RWPE2 (cell line): ENCODE data around the gene ADAR.

Experiments used
- ATAC-seq: fragments of 200-7000 bp; cut with Tn5 transposase; 3 replicates; pipeline ENCODE4 v1.9.1; 2021; ENCODE audit warnings: low read depth
- DNase-seq: peaks from one replicate; pipeline ENCODE4 v3.0.0-alpha.2; 2020; ENCODE audit warnings: low spot score
- H3K27ac ChIP-seq: fragments of 450-650 bp; 2 replicates; pipeline ENCODE4 v1.5.1; 2017; ENCODE audit warnings: mild to moderate bottlenecking; ENCODE audit not compliant: poor library complexity, severe bottlenecking
- H3K27me3 ChIP-seq: fragments of 250-450 bp; sonication (Bioruptor Pico); 2 replicates; pipeline ENCODE4 v1.5.1; 2021; ENCODE audit warnings: mild to moderate bottlenecking, moderate library complexity; ENCODE audit not compliant: insufficient read depth, poor library complexity, severe bottlenecking
- H3K36me3 ChIP-seq: fragments of 250-450 bp; sonication (Bioruptor Pico); 2 replicates; pipeline ENCODE4 v1.5.1; 2020; ENCODE audit warnings: low read depth, mild to moderate bottlenecking, moderate library complexity
- H3K4me1 ChIP-seq: fragments of 250-450 bp; sonication (Bioruptor Pico); 2 replicates; pipeline ENCODE4 v1.5.1; 2021; ENCODE audit warnings: mild to moderate bottlenecking, moderate library complexity; ENCODE audit not compliant: insufficient read depth, poor library complexity, severe bottlenecking
- H3K4me3 ChIP-seq: fragments of 250-450 bp; sonication (Bioruptor Pico); 2 replicates; pipeline ENCODE4 v1.5.1; 2021; ENCODE audit warnings: mild to moderate bottlenecking, moderate library complexity; ENCODE audit not compliant: severe bottlenecking
- H3K9me3 ChIP-seq: fragments of 250-450 bp; sonication (Bioruptor Pico); 2 replicates; pipeline ENCODE4 v1.5.1; 2021; ENCODE audit warnings: mild to moderate bottlenecking, moderate library complexity; ENCODE audit not compliant: severe bottlenecking
- CTCF ChIP-seq: fragments of 450-650 bp; IDR thresholded peaks from one replicate; pipeline ENCODE4 v1.5.1; 2017; ENCODE audit warnings: mild to moderate bottlenecking, moderate library complexity; ENCODE audit not compliant: poor library complexity, severe bottlenecking

The ADAR gene

GRCh38 chr1:154639876-154640275 is 31.9 kb upstream of the ADAR start:
- ATAC-seq, result no peak
- H3K4me1 ChIP-seq, result no peaks in the 10 kb centered on the region
- no peaks in the 10 kb centered on the region for H3K27me3 ChIP-seq
- no peak overlapping the region for H3K4me3 ChIP-seq
- no peaks in the 10 kb centered on the region for H3K36me3 ChIP-seq
- peaks cover 5% of the 10 kb centered on the region for H3K9me3 ChIP-seq
- H3K27ac ChIP-seq, result no peak overlapping the region
- no peak for TF ChIP-seq CTCF
- no peak for DNase-seq

GRCh38 chr1:154635171-154635570 is 27.2 kb upstream of the ADAR start:
- Histone ChIP-seq H3K27ac (no peak overlapping the region), H3K4me3 (no peak overlapping the region), H3K9me3 (peaks cover 4% of the 10 kb centered on the region), H3K4me1 (no peaks in the 10 kb centered on the region), H3K27me3 (peaks cover 5% of the 10 kb centered on the region), H3K36me3 (no peaks in the 10 kb centered on the region)
- no peak for TF ChIP-seq CTCF
- DNase-seq, result no peak
- ATAC-seq, result no peak

DNA sequence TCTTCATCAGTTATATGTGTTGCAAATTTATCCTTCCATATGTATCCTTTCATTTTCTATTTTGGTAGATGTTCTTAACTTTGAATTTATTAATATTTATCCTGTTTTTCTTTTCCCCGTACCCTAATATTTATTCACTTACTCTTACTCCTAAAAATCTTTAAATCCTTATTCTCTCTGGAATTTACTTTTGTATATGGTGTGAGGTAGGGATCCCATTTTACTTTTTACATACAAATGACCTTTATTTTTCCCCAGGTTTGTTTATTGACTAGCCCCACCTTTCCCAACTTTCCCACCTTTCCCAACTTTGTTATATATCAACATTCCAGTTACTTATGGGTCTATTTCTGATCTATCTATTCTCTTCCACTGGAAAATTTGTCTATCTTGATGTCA is 21.7 kb upstream of the ADAR start:
- Histone ChIP-seq H3K27me3 (peaks cover 5% of the 10 kb centered on the region), H3K4me1 (no peaks in the 10 kb centered on the region), H3K9me3 (no peaks in the 10 kb centered on the region), H3K36me3 (peaks cover 3% of the 10 kb centered on the region), H3K27ac (no peak overlapping the region), H3K4me3 (no peak overlapping the region)
- no peak for TF ChIP-seq CTCF
- no peak for ATAC-seq
- no peak for DNase-seq

- peaks cover 8% of the 10 kb centered on the region for H3K36me3 ChIP-seq
- H3K27ac ChIP-seq, result no peak overlapping the region
- DNase-seq (no peak), ATAC-seq (no peak)
- no peak overlapping the region for H3K4me3 ChIP-seq
- no peaks in the 10 kb centered on the region for H3K4me1 ChIP-seq
- H3K27me3 ChIP-seq, result peaks cover 5% of the 10 kb centered on the region
- no peaks in the 10 kb centered on the region for H3K9me3 ChIP-seq
- no peak for TF ChIP-seq CTCF
Measured at GRCh38 chr1:154629061-154629674, 21.2 kb upstream of the ADAR start.

DNA sequence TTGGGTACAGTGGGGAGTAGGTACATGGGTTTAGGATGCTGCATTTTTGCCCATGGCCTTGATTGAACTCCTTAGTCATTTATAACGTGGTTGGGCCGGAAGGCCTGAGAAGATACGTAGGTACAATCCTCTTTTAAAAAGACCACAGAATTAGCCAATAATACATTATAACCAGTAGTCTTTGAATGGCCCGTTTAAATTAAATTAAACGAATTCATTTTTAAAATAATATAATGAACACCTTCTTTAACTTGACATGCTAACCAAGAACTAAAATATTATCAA is 20.1 kb upstream of the ADAR start:
- H3K4me1 ChIP-seq, result no peaks in the 10 kb centered on the region
- H3K36me3 ChIP-seq, result peaks cover 9% of the 10 kb centered on the region
- TF ChIP-seq CTCF, result no peak
- H3K27me3 ChIP-seq, result peaks cover 5% of the 10 kb centered on the region
- H3K27ac ChIP-seq, result peak overlapping the region; percentile 63
- ATAC-seq, result no peak
- DNase-seq, result no peak
- H3K9me3 ChIP-seq, result no peaks in the 10 kb centered on the region
- H3K4me3 ChIP-seq, result peak overlapping the region; percentile 95
